ENCODE data around the gene LGI2.

Gene LGI2

GRCh38 chr4:24999392-25000089, 31.2 kb downstream of the LGI2 start:
- no peak for DNase-seq

GRCh38 chr4:24995346-24995919, 35.3 kb downstream of the LGI2 start:
- DNase-seq: no peak

DNA sequence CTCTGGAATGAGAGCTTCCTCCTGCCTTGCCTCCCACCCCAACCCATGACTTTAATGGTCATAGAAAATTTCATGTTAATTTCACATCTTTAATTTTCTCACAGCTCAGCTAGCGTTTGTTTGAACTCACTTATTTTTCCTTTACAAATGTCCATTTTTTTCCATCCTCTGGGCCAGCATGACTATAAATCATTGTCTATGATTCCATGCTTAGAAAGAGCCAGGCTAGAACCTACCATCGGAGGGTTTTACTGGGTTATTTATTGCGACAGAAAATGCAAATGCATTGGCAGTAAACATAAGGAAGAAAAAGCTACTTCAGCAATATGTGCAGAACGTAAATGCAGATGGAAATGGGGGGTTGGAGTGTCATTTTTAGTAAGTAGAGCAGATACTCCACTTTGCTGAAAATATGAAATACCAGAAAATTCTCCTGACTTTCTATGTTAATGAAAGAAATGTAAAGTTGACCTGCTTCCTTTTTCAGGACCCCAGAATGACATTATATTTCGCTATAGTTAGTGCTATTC, 37.1 kb downstream of the LGI2 start:
- DNase-seq: no peak

- no peak for DNase-seq
Observed at GRCh38 chr4:24992968-24993367, 37.8 kb downstream of the LGI2 start.

DNA sequence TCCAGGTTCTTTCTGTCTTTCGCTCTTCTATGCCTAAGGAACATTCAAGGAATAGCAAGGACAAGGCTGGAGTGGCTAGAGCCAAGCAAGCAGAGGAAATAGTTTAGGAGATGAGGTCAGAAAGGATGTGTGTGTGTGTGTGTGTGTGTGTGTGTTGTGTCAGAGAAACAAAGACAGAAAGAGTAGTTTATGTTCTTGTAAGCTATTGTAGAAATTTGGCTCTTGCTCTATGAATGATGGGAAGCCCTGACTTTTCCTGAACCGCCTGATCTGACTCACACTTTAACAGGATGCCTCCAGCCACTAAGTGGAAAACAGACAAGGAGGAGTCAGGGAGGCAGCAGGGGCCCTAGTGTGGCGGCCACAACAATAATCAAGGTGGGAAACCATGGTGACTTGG, 39.7 kb downstream of the LGI2 start:
- no peak for DNase-seq

DNA sequence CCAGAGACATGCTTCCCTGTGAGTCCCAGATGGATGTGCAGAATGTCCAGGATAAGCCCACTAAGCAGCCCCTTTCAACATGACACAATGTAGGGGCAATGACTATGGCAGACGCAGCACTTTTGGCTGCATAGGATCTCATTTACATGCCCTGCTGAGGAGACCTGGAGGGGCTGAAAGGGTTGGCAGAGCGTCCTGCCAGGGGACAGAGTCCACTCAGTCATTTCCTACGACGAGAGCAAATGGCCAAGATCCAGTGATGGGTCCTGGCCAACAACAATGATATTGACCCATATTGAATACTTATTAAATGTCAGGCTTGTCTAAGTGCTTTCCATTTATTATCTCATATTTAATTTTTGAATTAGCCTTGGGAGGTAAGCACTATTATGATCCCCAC, 41.4 kb downstream of the LGI2 start:
- DNase-seq: no peak

GRCh38 chr4:24988776-24989175, 42.0 kb downstream of the LGI2 start:
- peak in 1 of 58 donors; percentile 12 for DNase-seq

GRCh38 chr4:24984602-24985532, 45.9 kb downstream of the LGI2 start:
- DNase-seq: no peak

DNA sequence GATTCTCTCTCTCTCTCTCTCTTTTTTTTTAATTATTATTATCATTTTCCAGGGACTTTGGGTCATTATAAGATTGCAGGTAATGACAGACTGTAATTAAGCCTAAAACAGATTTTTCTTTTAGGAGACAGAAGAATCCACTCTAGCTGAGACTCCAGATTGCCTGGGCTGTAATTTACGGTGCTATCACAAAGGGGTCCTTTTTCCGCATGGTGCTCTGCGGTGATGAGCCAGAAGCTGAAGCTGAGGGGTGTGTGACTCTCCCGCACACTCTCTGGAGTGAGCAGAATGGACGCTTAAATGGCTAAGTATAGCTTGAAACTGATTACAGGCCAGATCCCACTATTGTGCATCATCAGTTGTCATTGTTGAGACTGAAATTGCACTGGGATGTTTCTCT, 50.0 kb downstream of the LGI2 start:
- no peak for DNase-seq

DNA sequence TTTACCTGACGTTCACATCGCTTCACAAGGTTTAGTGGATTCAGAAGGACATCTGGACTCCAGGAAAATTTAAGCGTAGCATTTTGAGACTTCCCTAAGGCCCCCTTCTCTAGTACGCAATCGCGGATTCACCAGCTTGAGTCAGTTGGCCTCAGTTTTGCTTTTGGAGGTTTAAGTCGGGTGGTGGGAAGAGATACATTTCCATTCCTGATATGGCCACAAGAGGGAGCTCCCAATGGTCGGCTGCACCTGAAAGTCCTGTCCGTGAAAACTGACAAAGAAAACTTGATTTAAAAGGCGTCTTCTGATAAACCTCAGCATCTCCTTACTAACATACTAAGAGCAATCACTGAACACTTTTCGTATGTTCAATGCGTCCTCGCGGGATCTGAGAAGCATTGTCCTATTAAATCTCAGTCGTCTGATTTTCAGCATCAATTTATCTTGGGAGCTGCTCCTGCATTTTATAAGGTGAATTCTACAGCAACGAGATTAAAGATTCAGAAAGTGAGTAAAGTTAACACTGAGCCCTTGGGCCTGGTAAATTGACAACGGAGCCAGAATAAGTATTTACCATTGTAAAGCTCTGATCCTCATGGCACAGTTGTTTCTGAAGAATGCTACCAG, 50.6 kb downstream of the LGI2 start:
- peak in 34 of 58 donors; percentile 4 to 56 (median 23) for DNase-seq

DNA sequence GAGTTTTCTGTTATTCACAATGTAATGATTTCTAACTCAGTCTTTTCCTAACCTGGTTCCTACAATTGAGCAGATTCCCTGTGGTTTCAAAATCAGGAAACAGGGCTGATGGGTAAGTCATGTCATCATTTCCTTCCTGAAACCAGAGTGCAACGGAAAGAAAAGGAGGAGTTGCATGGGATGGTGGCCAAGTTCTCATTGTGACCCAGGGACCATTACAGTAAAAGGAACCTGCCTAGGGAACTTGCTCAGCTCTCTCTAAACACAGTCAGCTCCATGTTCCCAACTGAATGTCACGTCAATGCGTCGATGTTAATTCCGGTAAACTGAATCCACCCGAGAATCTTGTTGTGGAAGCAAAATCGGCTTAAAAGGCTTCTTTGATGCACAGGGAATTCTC, 51.2 kb downstream of the LGI2 start:
- peak in 8 of 58 donors; percentile 4 to 41 (median 10) for DNase-seq

- DNase-seq: no peak
Observed at GRCh38 chr4:24978291-24979075, 52.3 kb downstream of the LGI2 start.

DNA sequence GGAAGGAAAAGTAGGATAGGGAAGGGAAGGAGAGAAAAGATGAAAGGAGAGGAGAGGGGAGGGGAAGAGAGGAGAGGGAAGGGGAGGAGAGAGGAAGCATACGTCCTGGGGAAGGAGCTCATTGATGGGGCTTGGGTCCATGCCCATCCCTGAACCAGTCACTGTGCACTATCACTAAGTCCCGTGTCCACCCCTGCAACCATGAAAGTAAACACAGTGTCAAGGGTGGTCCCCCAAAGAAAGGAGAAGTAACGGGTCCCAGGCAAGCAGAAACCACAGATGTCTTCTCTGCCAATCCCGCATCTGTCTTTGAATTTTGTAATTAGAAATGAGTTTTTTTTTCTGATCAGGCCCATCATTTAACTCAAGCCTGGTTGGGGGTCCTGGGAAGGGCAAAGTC, 55.2 kb downstream of the LGI2 start:
- DNase-seq: no peak

DNA sequence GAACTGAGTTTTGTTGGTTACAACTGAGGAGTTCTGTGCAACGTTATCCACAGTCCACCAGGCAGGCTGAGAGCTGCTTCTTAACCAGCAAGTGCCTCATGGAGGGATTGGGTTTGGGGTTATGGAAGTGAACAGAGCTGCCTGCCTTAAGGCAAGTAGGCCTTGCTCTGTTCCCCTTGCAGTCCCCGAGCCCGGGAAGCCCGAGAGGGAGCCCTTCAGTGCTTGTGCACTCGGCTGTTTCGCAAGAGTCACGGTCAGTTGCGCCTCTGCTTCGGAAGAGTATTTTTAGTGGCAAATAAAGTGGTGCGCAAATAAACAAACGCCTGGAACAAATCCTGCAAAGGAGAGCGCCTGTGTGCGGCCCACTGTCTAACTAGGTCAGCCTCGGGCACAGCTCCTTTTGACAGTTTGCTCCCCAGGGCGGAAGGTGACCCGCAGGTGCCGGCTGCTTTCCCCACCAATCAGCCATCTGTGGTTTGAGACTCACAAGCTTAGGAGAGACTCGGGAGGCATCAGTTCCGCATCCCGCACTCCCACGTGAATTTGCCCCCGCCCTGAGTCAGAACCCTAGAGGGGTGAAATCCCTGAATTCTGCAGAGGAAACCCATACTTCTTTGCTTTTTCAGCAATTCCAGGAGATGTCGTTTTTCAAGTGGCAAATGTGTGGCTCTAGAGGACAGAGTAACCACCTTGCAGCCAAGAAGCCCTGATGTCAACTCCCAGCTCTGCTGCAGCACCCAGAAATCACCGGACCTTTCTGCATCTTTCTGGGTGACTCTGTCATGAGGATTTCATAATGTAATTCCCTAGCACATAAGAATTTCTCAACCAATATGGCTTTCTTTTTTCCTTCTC, 56.8 kb downstream of the LGI2 start:
- DNase-seq: peak in 7 of 58 donors; percentile 7 to 27 (median 12)

DNA sequence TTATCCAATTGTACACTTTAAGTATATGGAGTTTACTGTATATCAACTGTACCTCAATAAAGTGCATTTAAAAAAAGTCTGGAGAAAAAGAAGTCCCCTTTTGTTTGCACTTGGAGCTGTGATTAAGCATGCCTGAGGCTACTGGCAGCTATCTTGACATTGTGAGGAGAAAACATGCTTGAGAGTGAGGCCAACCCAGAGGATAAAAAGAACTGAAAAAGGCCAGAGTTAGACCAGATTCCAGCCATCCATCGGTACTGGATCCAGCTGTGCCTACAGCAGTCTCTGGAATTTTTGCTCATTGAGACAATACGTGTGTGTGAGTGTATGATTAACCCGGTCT, 57.4 kb downstream of the LGI2 start:
- DNase-seq: no peak

- no peak for DNase-seq
Observed at GRCh38 chr4:24971192-24971591, 59.6 kb downstream of the LGI2 start.

- no peak for DNase-seq
Observed at GRCh38 chr4:24970635-24971034, 60.1 kb downstream of the LGI2 start.

DNA sequence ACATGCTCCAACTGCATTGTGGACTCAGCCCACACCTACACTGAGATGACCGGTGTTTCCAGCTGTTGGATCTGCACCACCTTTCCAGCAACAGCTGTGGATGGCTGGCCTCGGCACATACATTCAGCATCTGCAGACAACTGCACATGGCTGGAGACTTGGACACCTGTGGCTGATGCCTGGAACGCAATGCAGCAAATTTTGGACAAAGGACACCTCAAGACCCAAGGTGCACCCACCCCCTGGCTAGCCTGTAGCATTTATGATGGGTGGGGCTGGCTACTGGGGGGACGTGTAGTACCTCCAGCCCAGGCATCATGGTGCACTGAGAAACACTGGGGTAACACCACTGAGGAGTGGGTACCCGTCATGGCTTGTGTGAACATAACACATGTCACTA, 60.6 kb downstream of the LGI2 start:
- no peak for DNase-seq

- no peak for DNase-seq
Observed at GRCh38 chr4:24969486-24969885, 61.3 kb downstream of the LGI2 start.

- no peak for DNase-seq
Observed at GRCh38 chr4:24968992-24969391, 61.8 kb downstream of the LGI2 start.

Measured in anterior cingulate cortex (tissue), 58 donors.